Measurements from ENCODE around the gene GSTA4.

DNA sequence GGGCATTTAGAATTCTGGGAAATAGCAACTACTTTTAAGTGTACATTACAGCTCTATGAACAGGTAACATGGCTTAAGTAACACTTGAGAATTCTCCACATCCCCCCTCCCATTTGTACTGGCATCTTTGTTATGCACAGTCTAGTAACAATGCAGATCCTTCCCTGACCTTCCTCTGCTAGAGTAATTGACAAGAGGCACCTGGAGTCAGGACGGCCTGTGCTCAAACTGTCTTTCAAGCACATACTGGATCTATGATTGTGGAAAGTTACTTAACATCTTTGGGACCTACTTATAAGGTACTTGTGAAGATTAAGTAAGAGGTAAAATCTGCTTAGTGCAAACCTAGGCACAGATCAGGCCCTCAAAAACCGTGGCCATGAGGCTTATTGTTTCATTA, 63.7 kb downstream of the GSTA4 start:
- TF ChIP-seq, protein P1, sequence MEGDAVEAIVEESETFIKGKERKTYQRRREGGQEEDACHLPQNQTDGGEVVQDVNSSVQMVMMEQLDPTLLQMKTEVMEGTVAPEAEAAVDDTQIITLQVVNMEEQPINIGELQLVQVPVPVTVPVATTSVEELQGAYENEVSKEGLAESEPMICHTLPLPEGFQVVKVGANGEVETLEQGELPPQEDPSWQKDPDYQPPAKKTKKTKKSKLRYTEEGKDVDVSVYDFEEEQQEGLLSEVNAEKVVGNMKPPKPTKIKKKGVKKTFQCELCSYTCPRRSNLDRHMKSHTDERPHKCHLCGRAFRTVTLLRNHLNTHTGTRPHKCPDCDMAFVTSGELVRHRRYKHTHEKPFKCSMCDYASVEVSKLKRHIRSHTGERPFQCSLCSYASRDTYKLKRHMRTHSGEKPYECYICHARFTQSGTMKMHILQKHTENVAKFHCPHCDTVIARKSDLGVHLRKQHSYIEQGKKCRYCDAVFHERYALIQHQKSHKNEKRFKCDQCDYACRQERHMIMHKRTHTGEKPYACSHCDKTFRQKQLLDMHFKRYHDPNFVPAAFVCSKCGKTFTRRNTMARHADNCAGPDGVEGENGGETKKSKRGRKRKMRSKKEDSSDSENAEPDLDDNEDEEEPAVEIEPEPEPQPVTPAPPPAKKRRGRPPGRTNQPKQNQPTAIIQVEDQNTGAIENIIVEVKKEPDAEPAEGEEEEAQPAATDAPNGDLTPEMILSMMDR (conservative IDR thresholded peaks at IDR 0.05): no peak
- no peak for TF ChIP-seq ZFX (IDR thresholded peaks at IDR 0.05)

Measured in C4-2B (cell line).